Measurements from ENCODE around the gene TTC21A.

GRCh38 chr3:39088456-39088855 is 19.0 kb upstream of the TTC21A start:
- no peak for TF ChIP-seq CTCF (conservative IDR thresholded peaks at IDR 0.05)
- no peak for TF ChIP-seq EZH2 (IDR thresholded peaks at IDR 0.05; ENCODE audit: low read depth)

Data from PC-9 (cell line).